ENCODE results near the gene ERFL.

- no peak for TF ChIP-seq CTCF (IDR thresholded peaks at IDR 0.05)
- TF ChIP-seq POLR2A (IDR thresholded peaks at IDR 0.05): no peak
Measured at GRCh38 chr19:41936416-41936850, 8.2 kb upstream of the ERFL start.
